Panc1 (cell line): ENCODE measurements around the gene SETD2. TPM values are rescaled to one million over a fixed set of nuclear protein-coding genes. Genes with fewer than 3 reads are reported as not detected.

Source experiments
- ATAC-seq: fragments of 200-7000 bp; cut with Tn5 transposase; 2 replicates; pipeline ENCODE4 v1.9.1; 2020; ENCODE audit warnings: mild to moderate bottlenecking, moderate library complexity
- BruUV-seq: library from RNA; stranded (reverse); fragments of 400-500 nt; replicated peaks from 2 replicates; lab custom pipeline; 2021; lab: Mats Ljungman, UMichigan
- CTCF ChIA-PET: fragments of 300-600 bp; sonication (Branson Sonifier 250); formaldehyde crosslinking; loops from one replicate; lab custom pipeline; 2022; ENCODE audit warnings: antibody characterized with exemption; lab: Charles Lee
- POLR2A ChIA-PET: fragments of 300-600 bp; sonication (Branson Sonifier 250); formaldehyde crosslinking; loops from one replicate; lab custom pipeline; 2022; ENCODE audit warnings: antibody characterized with exemption; lab: Charles Lee
- DNase-seq: peaks from one replicate; pipeline ENCODE4 v3.0.0-alpha.2; 2010; ENCODE audit warnings: low read depth, low spot score
- H3K27ac ChIP-seq: 2 replicates; pipeline ENCODE4 v1.5.1; 2011; ENCODE audit warnings: mild to moderate bottlenecking, low read length, inconsistent platforms
- H3K27me3 ChIP-seq: fragments of 200-500 bp; sonication (Bioruptor generic); 2 replicates; pipeline ENCODE4 v1.6.0; 2014; ENCODE audit warnings: low read length, inconsistent platforms; ENCODE audit not compliant: control insufficient read depth, insufficient read depth
- H3K36me3 ChIP-seq: fragments of 200-500 bp; sonication (Bioruptor generic); 2 replicates; pipeline ENCODE4 v1.5.1; 2014; ENCODE audit warnings: inconsistent platforms, mild to moderate bottlenecking, low read length, moderate library complexity; ENCODE audit not compliant: control insufficient read depth, insufficient read depth
- H3K4me1 ChIP-seq: 2 replicates; pipeline ENCODE4 v1.5.1; 2011; ENCODE audit warnings: inconsistent platforms, mild to moderate bottlenecking, low read length, moderate library complexity; ENCODE audit not compliant: control insufficient read depth, insufficient read depth
- H3K4me3 ChIP-seq, 2 experiments: 2 replicates each; pipeline ENCODE4 v1.5.1; 2011 to 2012; ENCODE audit warnings: low read depth in 2 of 2, low read length in 2 of 2, mild to moderate bottlenecking in 2 of 2, inconsistent platforms in 1 of 2, moderate library complexity in 1 of 2
- H3K9me3 ChIP-seq: fragments of 200-500 bp; sonication (Bioruptor generic); 2 replicates; pipeline ENCODE4 v1.5.1; 2014; ENCODE audit warnings: low read depth, mild to moderate bottlenecking, inconsistent platforms, low read length, moderate library complexity; ENCODE audit not compliant: control insufficient read depth, insufficient read depth
- CTCF ChIP-seq: fragments of 450-650 bp; IDR thresholded peaks from 2 replicates; pipeline ENCODE4 v1.5.1; 2017; ENCODE audit warnings: mild to moderate bottlenecking
- POLR2AphosphoS5 ChIP-seq: IDR thresholded peaks from 2 replicates; pipeline ENCODE4 v1.6.1; 2012; ENCODE audit warnings: mild to moderate bottlenecking, low read depth, low read length, moderate library complexity
- REST ChIP-seq, 2 experiments: IDR thresholded peaks; 2 replicates each; pipeline ENCODE4 v1.6.1; 2011 to 2012; ENCODE audit warnings: low read depth in 2 of 2, control low read depth in 1 of 2, low read length in 1 of 2, mild to moderate bottlenecking in 1 of 2, moderate library complexity in 1 of 2; ENCODE audit not compliant: insufficient read depth in 1 of 2
- SIN3A ChIP-seq: IDR thresholded peaks from 2 replicates; pipeline ENCODE4 v1.6.1; 2012; ENCODE audit warnings: low read depth, mild to moderate bottlenecking, low read length, moderate library complexity, borderline replicate concordance; ENCODE audit not compliant: insufficient read depth
- TCF7L2 ChIP-seq: IDR thresholded peaks from 2 replicates; pipeline ENCODE4 v1.6.1; 2011; ENCODE audit warnings: mild to moderate bottlenecking, low read depth, low read length, inconsistent platforms
- in situ Hi-C: cut with HindIII; loops from 2 replicates; pipeline ENCODE4 v1.10.0; 2016; ENCODE audit warnings: low sequenced_read_pairs, low pct_unique_long_range_greater_than_20kb
- intact Hi-C: fragments of 100-400 bp; cut with micrococcal nuclease; formaldehyde crosslinking; loops from one replicate; pipeline ENCODE4 v1.10.0; 2022; ENCODE audit not compliant: unreplicated experiment
- total RNA-seq: library from RNA; stranded (reverse); gene quantifications from one replicate; pipeline ENCODE4 v1.2.1, GENCODE V29; 2021; ENCODE audit not compliant: unreplicated experiment

SETD2 gene
- total RNA-seq, 1 experiment from 2014 or later, result 32.6 TPM

DNA sequence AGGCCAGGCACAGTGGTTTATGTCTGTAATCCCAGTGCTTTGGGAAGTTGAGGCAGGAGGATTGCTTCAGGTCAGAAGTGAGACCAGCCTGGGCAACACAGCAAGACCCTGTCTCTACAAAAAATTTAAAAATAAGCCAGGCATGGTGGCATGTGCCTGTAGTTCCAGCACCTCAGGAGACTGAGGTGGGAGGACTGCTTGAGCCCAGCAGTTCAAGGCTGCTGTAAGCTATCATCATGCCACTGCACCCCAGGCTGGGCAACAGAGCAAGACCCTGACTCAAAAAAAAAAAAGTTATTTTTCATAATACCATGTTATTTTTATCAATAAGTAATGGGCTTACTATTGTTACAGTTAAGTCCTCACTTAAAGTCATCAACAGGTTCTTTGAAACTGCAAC is 59.7 kb downstream of the SETD2 start:
- POLR2A ChIA-PET, result interaction anchor here (0.6 kb wide), 1 partner anchor 44 kb away, joined by 3 read pairs; no protein-coding TSS in a partner anchor
- H3K27ac ChIP-seq, result no peak overlapping the region
- no peak overlapping the region for H3K4me3 ChIP-seq
- no TSS peak for BruUV-seq
- intact Hi-C loops, result no loop called here
- no peaks in the 10 kb centered on the region for H3K27me3 ChIP-seq
- H3K9me3 ChIP-seq, result no peaks in the 10 kb centered on the region
- in situ Hi-C loops, result no loop called here
- CTCF ChIA-PET, result no interaction called here
- no peak for DNase-seq
- no peak for ATAC-seq
- no peak for TF ChIP-seq TCF7L2
- TF ChIP-seq SIN3A, result no peak
- no peak for TF ChIP-seq CTCF
- TF ChIP-seq REST (IDR thresholded peaks at IDR 0.05; ENCODE audit: insufficient read depth in 1 of 2, low read depth in 2 of 2, low read length in 1 of 2), result no peak
- TF ChIP-seq POLR2AphosphoS5, result no peak
- no peaks in the 10 kb centered on the region for H3K36me3 ChIP-seq
- no peaks in the 10 kb centered on the region for H3K4me1 ChIP-seq

DNA sequence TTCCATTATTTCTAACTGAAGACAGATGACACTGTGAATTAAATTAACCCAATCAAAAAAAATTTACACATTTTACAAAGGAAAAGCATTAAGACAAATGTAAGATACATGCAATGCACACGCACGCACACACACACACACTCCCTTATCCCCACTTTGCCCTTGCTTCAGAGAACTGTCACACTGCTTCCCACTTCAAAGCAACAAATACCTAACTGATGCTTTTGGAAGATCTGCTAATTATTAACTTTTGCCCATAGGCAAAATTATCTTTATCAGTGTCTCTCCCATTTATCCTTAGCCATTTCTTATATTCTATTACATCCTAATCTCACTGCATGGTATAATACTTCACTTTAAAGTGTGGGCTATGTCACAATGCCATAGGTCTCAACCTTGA is 60.3 kb downstream of the SETD2 start:
- DNase-seq (no peak), ATAC-seq (no peak)
- intact Hi-C loops (no loop called here), in situ Hi-C loops (no loop called here)
- H3K4me1 ChIP-seq, result no peaks in the 10 kb centered on the region
- H3K27me3 ChIP-seq, result no peaks in the 10 kb centered on the region
- H3K36me3 ChIP-seq, result no peaks in the 10 kb centered on the region
- H3K9me3 ChIP-seq, result no peaks in the 10 kb centered on the region
- TF ChIP-seq SIN3A, result no peak
- TF ChIP-seq TCF7L2, result no peak
- TF ChIP-seq REST (IDR thresholded peaks at IDR 0.05; ENCODE audit: insufficient read depth in 1 of 2, low read depth in 2 of 2, low read length in 1 of 2), result no peak
- TF ChIP-seq CTCF, result no peak
- no peak for TF ChIP-seq POLR2AphosphoS5
- POLR2A ChIA-PET, result no interaction called here
- no peak overlapping the region for H3K27ac ChIP-seq
- no peak overlapping the region for H3K4me3 ChIP-seq
- CTCF ChIA-PET, result no interaction called here
- BruUV-seq, result no TSS peak
